ENCODE data around the gene TNFRSF6B. TPM values are rescaled to one million over a fixed set of nuclear protein-coding genes. Genes with fewer than 3 reads are reported as not detected.

The TNFRSF6B gene
- polyA plus RNA-seq, 1 of the 3 experiments (the other 2 are of a cell fraction) = 9.4 TPM

DNA sequence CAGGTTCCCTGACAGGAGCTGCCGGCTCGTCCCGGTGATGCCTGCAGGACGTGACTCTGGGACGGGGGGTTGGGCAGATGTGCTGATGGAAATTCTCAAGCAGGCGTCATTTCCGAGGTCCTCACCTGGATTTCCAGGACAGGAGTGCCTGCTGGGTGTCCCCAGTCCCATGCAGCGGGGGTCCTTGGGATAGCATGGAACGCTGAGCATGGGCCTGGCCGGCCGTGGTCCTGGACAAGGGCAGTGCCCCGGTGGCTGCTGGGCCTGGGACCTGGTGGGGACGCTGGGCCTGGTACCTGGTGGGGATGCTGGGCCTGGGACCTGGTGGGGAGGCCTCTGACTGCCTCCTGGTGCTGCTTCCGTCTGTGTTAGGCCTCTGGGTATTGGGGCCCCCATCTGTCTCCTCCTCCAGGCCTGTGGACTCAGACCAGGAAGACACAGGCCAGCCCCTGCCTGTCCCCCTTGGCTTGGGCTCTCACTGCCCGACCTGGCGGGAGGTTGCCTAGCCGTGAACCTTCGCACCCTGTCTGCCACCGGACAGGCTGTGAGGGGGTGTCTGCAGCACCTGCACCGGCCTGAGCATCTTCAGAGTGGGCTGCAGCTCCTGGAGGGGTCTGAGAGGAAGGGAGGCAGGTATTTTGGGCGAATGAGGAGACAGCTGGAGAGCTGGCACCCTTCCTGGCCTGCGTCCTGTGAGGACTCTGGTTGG is 32.2 kb upstream of the TNFRSF6B start (continued):
- no peak for TF ChIP-seq RCOR1 (IDR thresholded peaks at IDR 0.05; ENCODE audit: low read length)

DNA sequence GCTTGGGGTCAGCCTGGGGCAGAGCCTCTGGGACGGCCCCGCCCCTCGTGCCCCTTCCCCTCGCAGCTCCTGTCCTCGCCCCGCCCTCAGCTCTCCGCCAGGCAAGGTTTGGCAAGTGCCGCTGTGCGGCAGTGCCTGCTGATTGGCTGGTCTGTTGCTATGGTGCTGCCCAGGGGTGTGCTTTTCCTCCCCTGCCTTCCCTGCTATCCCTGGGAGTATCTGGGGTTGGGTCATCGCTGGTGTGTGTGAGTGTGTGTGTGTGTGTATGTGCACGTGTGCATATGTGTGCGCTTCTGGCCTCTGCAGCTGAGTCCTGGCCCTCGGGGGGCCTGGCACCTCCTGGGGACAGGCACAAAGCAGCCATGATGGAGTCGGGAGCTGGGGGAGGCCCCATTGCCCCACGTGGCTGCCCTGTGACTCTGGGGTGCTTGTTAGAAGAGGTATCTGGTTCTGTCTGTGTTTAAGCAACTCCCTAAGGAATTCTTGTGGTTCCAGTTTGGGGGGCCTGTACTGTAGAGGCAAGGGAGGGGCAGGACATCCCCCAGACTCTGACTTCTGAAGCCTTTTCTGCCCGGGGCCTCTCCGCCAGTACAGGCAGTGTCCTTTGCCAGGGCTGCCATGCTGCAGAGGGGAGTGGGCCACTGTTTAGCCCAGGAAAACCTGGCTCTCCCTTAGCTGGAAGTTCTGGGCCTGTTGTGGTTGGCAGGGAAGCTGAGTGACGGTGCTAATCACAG is 31.4 kb upstream of the TNFRSF6B start:
- WGBS (ENCODE audit: low lambda C conversion rate) = 84% methylated on average over 13 of the region's 18 CpGs
- Histone ChIP-seq H3K4me3 (ENCODE audit: low read depth in 2 of 2, low read length in 1 of 2) (no peak overlapping the region), H3K4me2 (no peak overlapping the region), H3K9me2 (no peaks in the 10 kb centered on the region), H3K27me3 (ENCODE audit: insufficient read depth) (no peaks in the 10 kb centered on the region), H3K36me3 (replicated peaks in 1 of 2; ENCODE audit: control insufficient read depth in 1 of 2, insufficient read depth in 2 of 2, low read length in 1 of 2) (peaks cover 0 to 65% of the 10 kb centered on the region in 2 experiments), H3K4me1 (ENCODE audit: control insufficient read depth in 1 of 2, insufficient read depth in 2 of 2, low read depth in 1 of 2, low read length in 1 of 2) (no peaks in the 10 kb centered on the region), H2AFZ (ENCODE audit: low read depth) (no peak overlapping the region), H3F3A (replicated peaks; ENCODE audit: insufficient read depth) (no peaks in the 10 kb centered on the region), H4K20me1 (ENCODE audit: insufficient read depth) (no peaks in the 10 kb centered on the region), H3K9ac (no peak overlapping the region), H3K9me3 (no peaks in the 10 kb centered on the region), H3K27ac (ENCODE audit: low read depth in 2 of 2, low read length in 1 of 2) (no peak overlapping the region), H3K79me2 (ENCODE audit: insufficient read depth) (peaks cover 16% of the 10 kb centered on the region; the same call in 1 of the 2 replicates)
- ChIA-PET CTCF (no interaction called here), POLR2A (no interaction called here)
- peak; percentile 55 for DNase-seq
- TF ChIP-seq, protein P1, sequence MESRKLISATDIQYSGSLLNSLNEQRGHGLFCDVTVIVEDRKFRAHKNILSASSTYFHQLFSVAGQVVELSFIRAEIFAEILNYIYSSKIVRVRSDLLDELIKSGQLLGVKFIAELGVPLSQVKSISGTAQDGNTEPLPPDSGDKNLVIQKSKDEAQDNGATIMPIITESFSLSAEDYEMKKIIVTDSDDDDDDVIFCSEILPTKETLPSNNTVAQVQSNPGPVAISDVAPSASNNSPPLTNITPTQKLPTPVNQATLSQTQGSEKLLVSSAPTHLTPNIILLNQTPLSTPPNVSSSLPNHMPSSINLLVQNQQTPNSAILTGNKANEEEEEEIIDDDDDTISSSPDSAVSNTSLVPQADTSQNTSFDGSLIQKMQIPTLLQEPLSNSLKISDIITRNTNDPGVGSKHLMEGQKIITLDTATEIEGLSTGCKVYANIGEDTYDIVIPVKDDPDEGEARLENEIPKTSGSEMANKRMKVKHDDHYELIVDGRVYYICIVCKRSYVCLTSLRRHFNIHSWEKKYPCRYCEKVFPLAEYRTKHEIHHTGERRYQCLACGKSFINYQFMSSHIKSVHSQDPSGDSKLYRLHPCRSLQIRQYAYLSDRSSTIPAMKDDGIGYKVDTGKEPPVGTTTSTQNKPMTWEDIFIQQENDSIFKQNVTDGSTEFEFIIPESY (IDR thresholded peaks at IDR 0.05; ENCODE audit: borderline replicate concordance, low read depth) = no peak
- TF ChIP-seq, protein P2, sequence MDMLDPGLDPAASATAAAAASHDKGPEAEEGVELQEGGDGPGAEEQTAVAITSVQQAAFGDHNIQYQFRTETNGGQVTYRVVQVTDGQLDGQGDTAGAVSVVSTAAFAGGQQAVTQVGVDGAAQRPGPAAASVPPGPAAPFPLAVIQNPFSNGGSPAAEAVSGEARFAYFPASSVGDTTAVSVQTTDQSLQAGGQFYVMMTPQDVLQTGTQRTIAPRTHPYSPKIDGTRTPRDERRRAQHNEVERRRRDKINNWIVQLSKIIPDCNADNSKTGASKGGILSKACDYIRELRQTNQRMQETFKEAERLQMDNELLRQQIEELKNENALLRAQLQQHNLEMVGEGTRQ (IDR thresholded peaks at IDR 0.05; ENCODE audit: borderline replicate concordance, low read depth, low read length) = no peak
- no peak for TF ChIP-seq RCOR1 (IDR thresholded peaks at IDR 0.05; ENCODE audit: low read length)
- TF ChIP-seq, protein P3, sequence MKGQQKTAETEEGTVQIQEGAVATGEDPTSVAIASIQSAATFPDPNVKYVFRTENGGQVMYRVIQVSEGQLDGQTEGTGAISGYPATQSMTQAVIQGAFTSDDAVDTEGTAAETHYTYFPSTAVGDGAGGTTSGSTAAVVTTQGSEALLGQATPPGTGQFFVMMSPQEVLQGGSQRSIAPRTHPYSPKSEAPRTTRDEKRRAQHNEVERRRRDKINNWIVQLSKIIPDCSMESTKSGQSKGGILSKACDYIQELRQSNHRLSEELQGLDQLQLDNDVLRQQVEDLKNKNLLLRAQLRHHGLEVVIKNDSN (IDR thresholded peaks at IDR 0.05; ENCODE audit: borderline replicate concordance, low read depth) = no peak
- TF ChIP-seq TEAD4 (IDR thresholded peaks at IDR 0.05; ENCODE audit: borderline replicate concordance, insufficient read depth) = no peak
- no peak for TF ChIP-seq POLR2AphosphoS5 (IDR thresholded peaks at IDR 0.05; ENCODE audit: low read depth, low read length)
- TF ChIP-seq MXI1 (IDR thresholded peaks at IDR 0.05; ENCODE audit: low read depth, low read length) = no peak
- TF ChIP-seq TCF12 (IDR thresholded peaks at IDR 0.05) = no peak
- TF ChIP-seq ELF1 (IDR thresholded peaks at IDR 0.05) = no peak
- TF ChIP-seq MEF2A (IDR thresholded peaks at IDR 0.05; ENCODE audit: borderline replicate concordance, low read depth) = no peak
- TF ChIP-seq SMC3 (IDR thresholded peaks at IDR 0.05; ENCODE audit: low read depth, low read length) = no peak
- TF ChIP-seq TAF1 (IDR thresholded peaks at IDR 0.05; ENCODE audit: borderline replicate concordance, low read depth, low read length) = no peak
- no peak for TF ChIP-seq YY1 (IDR thresholded peaks at IDR 0.05; ENCODE audit: low read depth)
- TF ChIP-seq EZH2phosphoT487 (IDR thresholded peaks at IDR 0.05; ENCODE audit: borderline replicate concordance, low read depth) = no peak
- TF ChIP-seq NRF1 (IDR thresholded peaks at IDR 0.05; ENCODE audit: low read depth, low read length) = no peak
- TF ChIP-seq RXRA (IDR thresholded peaks at IDR 0.05; ENCODE audit: borderline replicate concordance, low read depth) = no peak

All from SK-N-SH (cell line).